GM23248 (cell line): ENCODE measurements around the gene ZC3H12C. TPM values are rescaled to one million over a fixed set of nuclear protein-coding genes. Genes with fewer than 3 reads are reported as not detected.
A peak's percentile ranks its signal among the peaks of the same experiment; 100 is the strongest.

Source experiments
- DNase-seq: peaks from one replicate; pipeline ENCODE4 v3.0.0-alpha.2; 2015
- H2AFZ ChIP-seq: fragments of 200-600 bp; sonication (generic); 2 replicates; pipeline ENCODE4 v1.6.1; 2016; ENCODE audit warnings: antibody characterized with exemption
- H3F3A ChIP-seq: fragments of 200-600 bp; sonication (generic); 2 replicates; pipeline ENCODE4 v1.6.1; 2016; ENCODE audit warnings: mild to moderate bottlenecking, antibody characterized with exemption, mixed run types; ENCODE audit not compliant: insufficient read depth
- H3K27ac ChIP-seq: fragments of 200-600 bp; sonication (generic); 2 replicates; pipeline ENCODE4 v1.5.1; 2016; ENCODE audit warnings: mild to moderate bottlenecking
- H3K27me3 ChIP-seq: fragments of 200-600 bp; sonication (generic); replicated peaks from 2 replicates; pipeline ENCODE4 v1.6.1; 2016; ENCODE audit warnings: mild to moderate bottlenecking; ENCODE audit not compliant: insufficient read depth
- H3K36me3 ChIP-seq: fragments of 200-600 bp; sonication (generic); 2 replicates; pipeline ENCODE4 v1.6.1; 2016; ENCODE audit warnings: low read depth, mild to moderate bottlenecking
- H3K4me1 ChIP-seq: fragments of 200-600 bp; sonication (generic); 2 replicates; pipeline ENCODE4 v1.6.1; 2016; ENCODE audit warnings: mild to moderate bottlenecking; ENCODE audit not compliant: insufficient read depth
- H3K4me2 ChIP-seq: fragments of 200-600 bp; sonication (generic); one replicate; pipeline ENCODE4 v1.6.1; 2016; ENCODE audit warnings: mild to moderate bottlenecking; ENCODE audit not compliant: unreplicated experiment
- H3K4me3 ChIP-seq: fragments of 200-600 bp; sonication (generic); 2 replicates; pipeline ENCODE4 v1.5.1; 2016; ENCODE audit warnings: mild to moderate bottlenecking
- H3K79me2 ChIP-seq: fragments of 200-600 bp; sonication (generic); 2 replicates; pipeline ENCODE4 v1.6.1; 2016; ENCODE audit warnings: mild to moderate bottlenecking; ENCODE audit not compliant: insufficient read depth
- H3K9ac ChIP-seq: fragments of 200-600 bp; sonication (generic); 2 replicates; pipeline ENCODE4 v1.6.1; 2016; ENCODE audit warnings: mild to moderate bottlenecking
- H3K9me2 ChIP-seq: fragments of 200-600 bp; sonication (generic); 2 replicates; pipeline ENCODE4 v1.6.1; 2016; ENCODE audit warnings: mixed run types, mild to moderate bottlenecking, moderate library complexity; ENCODE audit not compliant: insufficient read depth
- H3K9me3 ChIP-seq: fragments of 200-600 bp; sonication (generic); one replicate; pipeline ENCODE4 v1.6.1; 2017; ENCODE audit warnings: low read depth
- H4K20me1 ChIP-seq: fragments of 200-600 bp; sonication (generic); 2 replicates; pipeline ENCODE4 v1.6.0; 2016; ENCODE audit not compliant: insufficient read depth
- EZH2 ChIP-seq: fragments of 200-600 bp; sonication (generic); IDR thresholded peaks from 2 replicates; pipeline ENCODE4 v1.6.1; 2018; ENCODE audit warnings: antibody characterized with exemption, mild to moderate bottlenecking; ENCODE audit not compliant: insufficient read depth, poor library complexity, severe bottlenecking
- EZH2phosphoT487 ChIP-seq: fragments of 200-600 bp; sonication (generic); IDR thresholded peaks from 2 replicates; pipeline ENCODE4 v1.6.1; 2018; ENCODE audit warnings: antibody characterized with exemption, moderate library complexity, mild to moderate bottlenecking, low read depth; ENCODE audit not compliant: insufficient read depth
- WGBS, 2 experiments: methylation state at CpG; one replicate each; pipeline ENCODE4 v1.1.6; 2015 to 2017; ENCODE audit warnings: low lambda C conversion rate in 2 of 2, low coverage in 1 of 2; ENCODE audit errors: missing lambda C conversion rate in 2 of 2; 5-methylcytosine and 5-hydroxymethylcytosine counted together
- in situ Hi-C: fragments of 300-500 bp; cut with MboI; formaldehyde crosslinking; loops from 2 replicates; pipeline ENCODE4 v1.15.0; 2020
- polyA plus RNA-seq: library from polyadenylated mRNA; unstranded; fragments of >200 nt; fragmentation: Nextera tagmentation; extraction: Ambion mirVana; gene quantifications from 2 replicates; pipeline ENCODE4 v1.2.1, GENCODE V29; 2016
- total RNA-seq: library from RNA; depleted of rRNA; stranded (reverse); fragments of >200 nt; shearing (Covaris generic); gene quantifications from 2 replicates; pipeline ENCODE4 v1.2.3, GENCODE V29; 2014

Gene ZC3H12C
- total and polyA plus RNA-seq, 2 experiments from 2014 or later, result 1.4 to 5.3 TPM

DNA sequence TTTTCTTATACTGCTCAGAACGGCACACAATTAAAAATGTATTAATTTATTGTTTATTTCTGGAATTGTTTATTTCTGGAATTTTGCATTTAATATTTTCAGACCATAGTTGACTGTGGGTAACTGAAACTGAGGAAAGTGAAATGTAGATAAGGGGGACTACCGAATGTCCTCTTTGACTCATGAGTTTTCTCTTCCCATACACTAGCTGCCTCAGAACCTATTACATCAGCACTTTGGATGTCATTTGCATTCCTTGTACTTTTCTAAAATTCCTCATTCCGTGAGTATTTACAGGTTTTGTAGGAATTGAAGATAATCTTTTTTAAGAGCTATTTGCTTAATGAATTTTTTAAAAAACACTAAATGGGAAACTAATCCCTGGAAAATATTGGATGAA is 29.8 kb downstream of the ZC3H12C start:
- 79 to 88% methylated on average over 3 of the region's 3 CpGs for WGBS, 2 experiments
- peak; percentile 53 for DNase-seq
- no peak overlapping the region for H3K4me2 ChIP-seq
- H2AFZ ChIP-seq, result no peak overlapping the region
- H3K79me2 ChIP-seq, result peaks cover 46% of the 10 kb centered on the region
- no peak overlapping the region for H3K4me3 ChIP-seq
- peaks cover 24% of the 10 kb centered on the region for H3F3A ChIP-seq
- H4K20me1 ChIP-seq, result no peaks in the 10 kb centered on the region
- H3K4me1 ChIP-seq, result peaks cover 32% of the 10 kb centered on the region
- TF ChIP-seq EZH2 (no peak), EZH2phosphoT487 (no peak)
- no peak overlapping the region for H3K9ac ChIP-seq
- H3K36me3 ChIP-seq, result no peaks in the 10 kb centered on the region
- in situ Hi-C loops, result no loop called here
- H3K27me3 ChIP-seq, result no peaks in the 10 kb centered on the region
- H3K9me3 ChIP-seq, result no peaks in the 10 kb centered on the region
- H3K9me2 ChIP-seq, result no peaks in the 10 kb centered on the region
- H3K27ac ChIP-seq, result no peak overlapping the region

DNA sequence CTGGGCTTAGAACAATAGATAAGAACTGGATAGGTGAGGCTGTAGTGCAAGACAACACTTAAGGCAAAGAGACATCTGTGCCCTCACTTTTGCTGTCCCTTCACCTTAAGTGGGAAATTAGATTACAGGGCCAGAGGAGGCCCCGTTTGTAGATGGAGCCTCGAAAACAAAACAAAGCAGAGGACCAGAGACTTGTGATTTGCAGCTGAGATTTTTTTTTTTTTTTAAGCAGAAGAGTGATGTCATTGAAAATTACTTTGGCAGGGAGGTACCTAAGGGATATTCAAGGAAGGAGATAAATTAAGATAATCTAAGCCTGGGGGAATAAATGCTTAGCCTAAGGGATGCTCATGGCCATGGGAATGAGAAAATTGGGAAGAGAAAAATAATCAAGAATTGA is 31.4 kb downstream of the ZC3H12C start:
- in situ Hi-C loops, result no loop called here
- WGBS, 2 experiments, result 75 to 83% methylated on average over 2 of the region's 2 CpGs

DNA sequence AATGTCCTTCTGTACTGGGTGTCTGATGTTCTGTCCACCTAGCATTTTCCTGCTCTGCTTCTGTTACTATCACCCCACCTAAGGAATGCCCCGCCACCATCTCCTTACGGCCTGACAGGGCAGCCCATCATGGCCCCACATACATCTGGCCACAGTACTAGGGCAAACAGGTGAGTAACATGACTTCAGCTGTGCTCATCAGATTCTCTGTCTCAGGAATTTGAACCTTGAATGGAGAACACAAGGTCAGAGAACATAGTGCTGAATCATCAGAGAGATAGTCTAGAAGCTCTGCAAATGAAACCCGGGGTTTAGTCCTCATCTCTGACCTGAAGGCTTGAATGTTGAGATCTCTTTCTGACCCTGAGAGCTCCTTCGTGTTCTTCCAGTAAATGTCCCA is 32.4 kb downstream of the ZC3H12C start:
- Histone ChIP-seq H3K9ac (no peak overlapping the region), H3F3A (peaks cover 26% of the 10 kb centered on the region), H3K9me3 (no peaks in the 10 kb centered on the region), H3K4me2 (no peak overlapping the region), H3K4me3 (no peak overlapping the region), H3K27me3 (no peaks in the 10 kb centered on the region), H4K20me1 (no peaks in the 10 kb centered on the region), H3K9me2 (no peaks in the 10 kb centered on the region), H3K27ac (no peak overlapping the region), H3K79me2 (peaks cover 68% of the 10 kb centered on the region), H3K4me1 (peaks cover 41% of the 10 kb centered on the region), H2AFZ (no peak overlapping the region), H3K36me3 (no peaks in the 10 kb centered on the region)
- TF ChIP-seq EZH2phosphoT487 (no peak), EZH2 (no peak)
- in situ Hi-C loops, result no loop called here
- DNase-seq, result peak; percentile 50
- 77 to 83% methylated on average over 4 of the region's 4 CpGs for WGBS, 2 experiments

More for the DNA sequence above, 31.4 kb downstream of the ZC3H12C start:
- Histone ChIP-seq H2AFZ (no peak overlapping the region), H3K36me3 (no peaks in the 10 kb centered on the region), H3K4me1 (peaks cover 42% of the 10 kb centered on the region), H4K20me1 (no peaks in the 10 kb centered on the region), H3K27ac (no peak overlapping the region), H3K79me2 (peaks cover 58% of the 10 kb centered on the region), H3K4me2 (no peak overlapping the region), H3K4me3 (no peak overlapping the region), H3K27me3 (no peaks in the 10 kb centered on the region), H3K9me2 (no peaks in the 10 kb centered on the region), H3K9ac (no peak overlapping the region), H3K9me3 (no peaks in the 10 kb centered on the region), H3F3A (peaks cover 31% of the 10 kb centered on the region)
- no peak for DNase-seq
- no peak for TF ChIP-seq EZH2
- no peak for TF ChIP-seq EZH2phosphoT487

DNA sequence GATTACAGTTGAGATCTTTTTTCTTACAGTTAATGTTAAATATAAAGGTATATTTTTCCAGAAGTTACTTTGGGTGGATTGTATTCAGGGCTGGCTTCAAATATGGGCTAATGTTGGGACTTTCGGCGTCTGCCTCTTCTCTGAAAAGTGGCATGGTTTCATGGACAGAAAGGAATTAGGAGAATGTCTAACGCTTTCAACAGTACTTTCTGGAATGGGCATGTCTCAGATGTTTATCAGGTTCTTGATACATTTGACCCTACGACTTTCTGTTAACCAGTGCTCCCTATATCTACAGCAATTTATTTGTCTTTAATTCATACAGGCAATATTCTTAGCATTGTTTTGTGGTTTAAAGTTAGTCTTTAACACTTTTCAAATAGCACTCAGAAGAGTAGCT is 33.7 kb downstream of the ZC3H12C start:
- Histone ChIP-seq H3K27ac (no peak overlapping the region), H3K27me3 (no peaks in the 10 kb centered on the region), H4K20me1 (no peaks in the 10 kb centered on the region), H3K79me2 (peaks cover 77% of the 10 kb centered on the region), H3K9me2 (no peaks in the 10 kb centered on the region), H2AFZ (no peak overlapping the region), H3K4me1 (peaks cover 28% of the 10 kb centered on the region), H3K4me2 (no peak overlapping the region), H3F3A (peaks cover 13% of the 10 kb centered on the region), H3K9me3 (no peaks in the 10 kb centered on the region), H3K9ac (no peak overlapping the region), H3K4me3 (no peak overlapping the region), H3K36me3 (no peaks in the 10 kb centered on the region)
- in situ Hi-C loops, result no loop called here
- DNase-seq, result no peak
- TF ChIP-seq EZH2 (no peak), EZH2phosphoT487 (no peak)
- 88 to 91% methylated on average over 4 of the region's 4 CpGs for WGBS, 2 experiments

DNA sequence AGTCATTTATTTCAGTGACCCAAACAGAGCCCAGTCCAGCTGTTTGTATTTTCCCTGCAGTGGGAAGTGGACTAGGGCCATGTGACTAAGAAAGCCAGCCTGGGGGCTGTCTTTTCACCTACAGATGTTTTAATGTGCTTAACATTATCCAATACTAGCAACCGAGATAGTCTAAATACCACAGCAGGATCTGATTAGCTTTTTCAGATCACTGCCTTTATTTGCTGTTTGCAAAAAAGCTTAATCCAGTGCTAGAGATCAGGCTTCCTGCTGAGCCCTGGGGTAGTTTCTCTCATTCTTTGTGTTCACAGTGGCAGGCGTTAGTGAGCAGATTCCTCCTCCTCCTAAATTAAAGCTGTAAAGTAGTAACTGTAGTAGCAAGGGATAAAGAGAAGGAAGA is 35.0 kb downstream of the ZC3H12C start:
- Histone ChIP-seq H2AFZ (peak overlapping the region; percentile 60; the same call in 1 of the 2 replicates), H3K9me3 (no peaks in the 10 kb centered on the region), H3K9ac (peak overlapping the region; percentile 24), H3K36me3 (no peaks in the 10 kb centered on the region), H3K27ac (peak overlapping the region; percentile 45), H3K4me2 (peak overlapping the region; percentile 39), H3K4me3 (no peak overlapping the region), H3F3A (peaks cover 11% of the 10 kb centered on the region; the same call in 1 of the 2 replicates), H4K20me1 (no peaks in the 10 kb centered on the region), H3K27me3 (no peaks in the 10 kb centered on the region), H3K79me2 (peaks cover 77% of the 10 kb centered on the region), H3K4me1 (peaks cover 23% of the 10 kb centered on the region), H3K9me2 (no peaks in the 10 kb centered on the region)
- TF ChIP-seq EZH2phosphoT487, result no peak
- TF ChIP-seq EZH2, result no peak
- in situ Hi-C loops, result no loop called here
- 7 to 8% methylated on average over 2 of the region's 2 CpGs for WGBS, 2 experiments
- peak; percentile 50 for DNase-seq
